SHP77 (cell line): ENCODE data around the gene MRPL28.
A peak's percentile ranks its signal among the peaks of the same experiment; 100 is the strongest.
"Not testable (repeated sequence)": the region's sequence is repeated elsewhere in the genome, so short reads cannot be mapped to it uniquely, and the experiment has no call there.

Source experiments
- DNase-seq, 2 experiments: peaks; one replicate each; lab custom pipeline; 2025; lab: John Stamatoyannopoulos, UW

Gene MRPL28

GRCh38 chr16:359871-360697 lies 10.3 kb downstream of the MRPL28 start:
- DNase-seq, result no peak

GRCh38 chr16:359067-359763 lies 11.1 kb downstream of the MRPL28 start:
- DNase-seq, result no peak

GRCh38 chr16:356741-357140 lies 13.6 kb downstream of the MRPL28 start:
- no peak for DNase-seq

GRCh38 chr16:354971-355461 lies 15.3 kb downstream of the MRPL28 start:
- no peak for DNase-seq

- DNase-seq, result no peak
Observed at GRCh38 chr16:354291-354881, 16.0 kb downstream of the MRPL28 start.

GRCh38 chr16:353404-354290 lies 16.7 kb downstream of the MRPL28 start:
- DNase-seq, result no peak

GRCh38 chr16:352547-353403 lies 17.6 kb downstream of the MRPL28 start, which contains the start of gene AXIN1:
Gene AXIN1 (minus strand): TSS chr16:352723. CDS start chr16:347025, 5,698 bp downstream.
- DNase-seq, result peak; percentile 94 to 97

GRCh38 chr16:351804-352520 lies 18.4 kb downstream of the MRPL28 start:
- no peak for DNase-seq

GRCh38 chr16:350203-350602 lies 20.1 kb downstream of the MRPL28 start:
- DNase-seq, result no peak

- DNase-seq, result no peak
Observed at GRCh38 chr16:349211-349610, 21.1 kb downstream of the MRPL28 start.

GRCh38 chr16:348495-348894 lies 21.8 kb downstream of the MRPL28 start:
- DNase-seq, result not testable (repeated sequence)

GRCh38 chr16:347203-347602 lies 23.1 kb downstream of the MRPL28 start:
- DNase-seq, result no peak

- no peak for DNase-seq
Observed at GRCh38 chr16:346587-346986, 23.8 kb downstream of the MRPL28 start.

- DNase-seq, result no peak
Observed at GRCh38 chr16:345772-346171, 24.6 kb downstream of the MRPL28 start.

- DNase-seq, result no peak
Observed at GRCh38 chr16:342455-343213, 27.7 kb downstream of the MRPL28 start.

GRCh38 chr16:341974-342336 lies 28.4 kb downstream of the MRPL28 start:
- DNase-seq, result not testable (repeated sequence)

- DNase-seq, result not testable (repeated sequence)
Observed at GRCh38 chr16:341095-341973, 29.0 kb downstream of the MRPL28 start.

GRCh38 chr16:340370-341091 lies 29.8 kb downstream of the MRPL28 start:
- DNase-seq, result no peak
